ENCODE measurements around the gene TMEM267. TPM values are rescaled to one million over a fixed set of nuclear protein-coding genes. Genes with fewer than 3 reads are reported as not detected.
A peak's percentile ranks its signal among the peaks of the same experiment; 100 is the strongest.

Gene TMEM267
- total and polyA plus RNA-seq, 2 donors (not counting 1 experiment from before 2014, with no cell fraction given), result 11.3 to 15.0 TPM

DNA sequence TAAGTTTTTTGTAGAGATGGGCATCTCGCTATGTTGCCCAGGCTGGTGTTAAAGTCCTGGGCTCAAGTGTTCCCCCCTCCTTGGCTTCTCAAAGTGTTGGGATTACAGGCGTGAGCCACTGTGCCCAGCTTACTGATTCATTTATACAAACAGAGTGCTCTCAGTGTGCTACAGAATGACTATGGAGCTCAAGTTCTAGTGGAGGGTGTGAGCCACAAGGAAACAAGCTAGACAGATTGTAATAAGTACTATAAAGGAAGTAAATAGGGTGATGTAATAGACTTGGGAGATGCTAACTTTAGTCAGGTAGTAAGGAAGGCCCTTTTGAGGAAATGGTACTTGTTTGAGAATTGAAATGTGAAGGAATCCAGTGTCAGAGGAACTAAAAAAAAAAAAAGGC, 1.7 kb upstream of the TMEM267 start:
- no peak overlapping the region for H3K4me2 ChIP-seq (replicated peaks; ENCODE audit: low read depth, low read length, poor library complexity, severe bottlenecking)
- H3K9ac ChIP-seq (ENCODE audit: low read length), result no peak overlapping the region
- no peak overlapping the region for H3K4me3 ChIP-seq (ENCODE audit: control extremely low read depth in 1 of 5, extremely low read depth in 1 of 5, insufficient read depth in 1 of 5, low read depth in 2 of 5, low read length in 4 of 5)
- no peak for ATAC-seq (ENCODE audit: low read depth)
- intact Hi-C loops (cut with micrococcal nuclease), result loop anchor here (2.0 to 10.0 kb wide), 2 partner anchors 97 to 491 kb away; no protein-coding TSS in a partner anchor
- DNase-seq, result peak; percentile 10
- H3K27me3 ChIP-seq (replicated peaks in 1 of 4; ENCODE audit: control extremely low read depth in 1 of 4, control insufficient read depth in 3 of 4, insufficient read depth in 4 of 4, low read length in 3 of 4), result no peaks in the 10 kb centered on the region
- peaks cover 0 to 2% of the 10 kb centered on the region in 2 experiments for H3K36me3 ChIP-seq (replicated peaks in 1 of 2; ENCODE audit: control extremely low read depth in 1 of 2, control insufficient read depth in 1 of 2, extremely low read depth in 1 of 2, insufficient read depth in 2 of 2, low read length in 1 of 2)
- Mint-ChIP-seq H3K27ac (peak overlapping the region; percentile 90), H3K27me3 (no peaks in the 10 kb centered on the region), H3K4me3 (peak overlapping the region; percentile 30), H3K9me3 (ENCODE audit: insufficient read depth) (no peaks in the 10 kb centered on the region), H3K4me1 (peaks cover 31% of the 10 kb centered on the region)
- no peaks in the 10 kb centered on the region for H4K20me1 ChIP-seq (ENCODE audit: control insufficient read depth, insufficient read depth, low read length, poor library complexity, severe bottlenecking)
- peaks cover 22 to 23% of the 10 kb centered on the region in 2 donors for H3K4me1 ChIP-seq (ENCODE audit: control insufficient read depth in 2 of 2, insufficient read depth in 2 of 2, low read length in 2 of 2)
- ChIA-PET POLR2A (interaction anchor here (1.1 to 2.6 kb wide), 3 partner anchors 29 to 364 kb away, joined by 3 to 38 read pairs (median 37); partner anchors contain the start of genes C5orf34, HMGCS1 and ZNF131), CTCF (interaction anchor here (0.7 to 3.2 kb wide), 9 partner anchors 17 to 576 kb away, joined by 3 to 41 read pairs (median 6); partner anchors contain the start of genes HMGCS1 and NNT)
- H2AFZ ChIP-seq (ENCODE audit: insufficient read depth, low read depth, low read length, poor library complexity, severe bottlenecking), result peak overlapping the region; percentile 87
- 100% methylated on average over 1 of the region's 2 CpGs for WGBS (ENCODE audit: insufficient coverage)
- peaks cover 18% of the 10 kb centered on the region for H3K79me2 ChIP-seq (ENCODE audit: control insufficient read depth, insufficient read depth, low read length)
- H3K9me3 ChIP-seq (ENCODE audit: control extremely low read depth in 1 of 3, control insufficient read depth in 2 of 3, insufficient read depth in 1 of 3, low read length in 2 of 3), result no peaks in the 10 kb centered on the region
- H3K27ac ChIP-seq (ENCODE audit: low read length in 2 of 2), result peak overlapping the region; percentile 94 to 99
- no peak for TF ChIP-seq EZH2 (IDR thresholded peaks at IDR 0.05; ENCODE audit: borderline replicate concordance, insufficient read depth, low read depth, low read length, poor library complexity, severe bottlenecking)
- TF ChIP-seq CTCF (IDR thresholded peaks at IDR 0.05), result no peak

All from B cell (primary cell).